HL-60 (cell line): ENCODE measurements around the gene ENDOD1.

Experiments used
- POLR2AphosphoS5 ChIP-seq: IDR thresholded peaks from 2 replicates; pipeline ENCODE4 v1.6.1; 2012; ENCODE audit warnings: low read depth
- REST ChIP-seq: IDR thresholded peaks from 2 replicates; pipeline ENCODE4 v1.6.1; 2012; ENCODE audit warnings: low read depth; ENCODE audit not compliant: insufficient replicate concordance
- SPI1 ChIP-seq: IDR thresholded peaks from 2 replicates; pipeline ENCODE4 v1.6.1; 2012; ENCODE audit warnings: low read depth, mild to moderate bottlenecking, borderline replicate concordance
- TF ChIP-seq, protein P1 (sequence below): IDR thresholded peaks from one replicate; pipeline ENCODE4 v1.5.1; 2011; ENCODE audit warnings: low read length, control low read depth, inconsistent platforms; ENCODE audit not compliant: insufficient read depth

DNA sequence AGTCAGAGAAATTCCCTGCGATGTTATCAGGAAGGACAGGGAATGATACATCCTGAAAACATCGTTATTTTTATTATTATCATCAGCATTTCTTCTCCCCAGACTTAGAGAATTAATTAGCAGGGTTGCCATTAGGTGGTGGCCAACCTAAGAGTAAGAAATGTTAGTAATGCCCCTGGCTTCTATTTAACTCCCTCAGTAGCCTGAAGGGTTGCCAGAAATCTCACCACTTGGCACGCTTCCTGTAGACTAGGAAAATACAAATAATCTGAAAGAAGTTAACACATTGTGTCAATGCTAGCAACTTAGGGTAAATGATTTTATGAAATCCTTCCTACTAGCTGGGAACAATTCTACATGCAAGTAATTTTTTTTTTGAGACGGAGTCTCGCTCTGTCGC lies 45.5 kb downstream of the ENDOD1 start:
- no peak for TF ChIP-seq POLR2AphosphoS5
- TF ChIP-seq, protein P1, sequence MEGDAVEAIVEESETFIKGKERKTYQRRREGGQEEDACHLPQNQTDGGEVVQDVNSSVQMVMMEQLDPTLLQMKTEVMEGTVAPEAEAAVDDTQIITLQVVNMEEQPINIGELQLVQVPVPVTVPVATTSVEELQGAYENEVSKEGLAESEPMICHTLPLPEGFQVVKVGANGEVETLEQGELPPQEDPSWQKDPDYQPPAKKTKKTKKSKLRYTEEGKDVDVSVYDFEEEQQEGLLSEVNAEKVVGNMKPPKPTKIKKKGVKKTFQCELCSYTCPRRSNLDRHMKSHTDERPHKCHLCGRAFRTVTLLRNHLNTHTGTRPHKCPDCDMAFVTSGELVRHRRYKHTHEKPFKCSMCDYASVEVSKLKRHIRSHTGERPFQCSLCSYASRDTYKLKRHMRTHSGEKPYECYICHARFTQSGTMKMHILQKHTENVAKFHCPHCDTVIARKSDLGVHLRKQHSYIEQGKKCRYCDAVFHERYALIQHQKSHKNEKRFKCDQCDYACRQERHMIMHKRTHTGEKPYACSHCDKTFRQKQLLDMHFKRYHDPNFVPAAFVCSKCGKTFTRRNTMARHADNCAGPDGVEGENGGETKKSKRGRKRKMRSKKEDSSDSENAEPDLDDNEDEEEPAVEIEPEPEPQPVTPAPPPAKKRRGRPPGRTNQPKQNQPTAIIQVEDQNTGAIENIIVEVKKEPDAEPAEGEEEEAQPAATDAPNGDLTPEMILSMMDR, result no peak
- no peak for TF ChIP-seq SPI1
- no peak for TF ChIP-seq REST
